GM21367 (cell line): ENCODE results near the gene BMF.

Source experiments
- ATAC-seq: cut with Tn5 transposase; IDR thresholded peaks from one replicate; pipeline ENCODE4 v1.9.1; 2021; ENCODE audit not compliant: unreplicated experiment

BMF gene

DNA sequence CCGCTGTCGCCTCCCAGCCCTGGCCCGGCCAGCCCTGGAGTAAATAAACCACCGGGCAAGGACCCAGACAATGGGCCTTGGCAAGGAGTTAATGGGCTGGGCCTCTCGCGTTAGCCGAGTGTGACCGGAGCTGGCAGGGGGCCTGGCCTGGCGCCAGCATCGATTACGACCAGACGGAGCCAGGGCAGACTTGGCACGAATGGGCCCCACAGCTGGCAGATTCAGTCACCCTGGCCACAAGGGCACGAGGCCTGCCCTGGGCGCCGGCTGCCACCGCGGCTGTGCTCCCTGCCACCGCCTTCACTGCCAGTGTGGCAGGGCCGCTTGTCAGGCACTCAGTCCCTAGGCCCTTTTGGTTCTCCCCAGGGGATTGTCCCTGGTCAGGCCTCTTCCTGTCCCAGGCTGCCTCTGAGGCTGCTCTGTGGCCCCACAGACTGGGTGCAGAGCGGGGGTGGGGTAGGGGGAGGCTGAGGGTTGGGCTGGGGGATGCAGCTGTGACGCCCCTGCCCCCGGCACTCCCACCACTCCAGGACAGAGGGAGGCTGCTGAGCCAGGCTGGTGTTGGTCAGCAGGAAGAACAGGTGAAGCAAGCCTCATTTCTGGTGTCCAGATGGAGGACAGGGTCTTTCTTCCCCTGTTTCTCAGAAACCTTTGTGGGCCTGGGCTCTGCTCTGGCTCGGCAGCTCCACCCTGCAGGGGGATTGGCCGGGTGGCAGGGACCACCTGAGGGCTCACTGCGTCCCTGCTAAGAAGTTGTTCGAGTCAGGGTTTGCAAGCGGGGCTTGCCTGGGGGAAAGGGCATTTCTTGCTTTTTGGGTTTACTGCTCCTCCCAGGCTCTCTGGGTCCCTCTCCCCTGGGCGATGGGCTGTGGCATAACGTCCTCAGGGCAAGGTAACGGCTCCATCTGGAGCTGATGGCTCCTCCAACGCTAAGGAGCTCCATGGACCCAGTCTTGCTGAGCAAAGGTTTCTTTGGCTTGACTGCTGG, 39.2 kb downstream of the BMF start:
- ATAC-seq, result peak; percentile 41

DNA sequence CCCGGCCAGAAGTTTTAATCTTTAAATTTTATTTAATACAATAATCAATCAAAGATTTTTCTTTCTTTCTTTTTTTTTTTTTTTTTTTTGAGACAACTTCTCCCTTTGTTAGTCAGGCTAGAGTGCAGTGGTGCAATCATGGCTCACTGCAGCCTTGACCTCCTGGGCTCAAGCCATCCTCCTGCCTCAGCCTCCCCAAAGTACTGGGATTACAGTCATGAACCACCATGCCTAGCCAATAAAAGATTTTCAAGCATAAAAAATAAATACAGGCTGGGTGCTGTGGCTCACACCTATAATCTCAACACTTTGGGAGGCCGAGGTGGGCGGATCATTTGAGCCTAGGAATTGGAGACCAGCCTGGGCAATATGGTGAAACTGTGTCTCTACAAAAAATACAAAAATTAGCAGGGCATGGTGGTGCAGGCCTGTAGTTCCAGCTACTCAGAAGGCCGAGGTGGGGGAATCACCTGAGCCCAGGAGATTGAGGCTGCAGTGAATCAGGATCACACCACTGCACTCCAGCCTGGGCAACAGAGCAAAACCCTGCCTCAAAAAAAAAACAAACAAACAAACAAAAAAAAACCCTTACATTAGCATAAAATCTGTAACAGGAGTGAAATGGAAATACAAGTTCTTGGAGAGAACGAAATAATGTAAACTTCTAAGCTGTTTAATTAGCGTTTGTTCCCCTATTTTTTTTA, 40.6 kb downstream of the BMF start:
- no peak for ATAC-seq

DNA sequence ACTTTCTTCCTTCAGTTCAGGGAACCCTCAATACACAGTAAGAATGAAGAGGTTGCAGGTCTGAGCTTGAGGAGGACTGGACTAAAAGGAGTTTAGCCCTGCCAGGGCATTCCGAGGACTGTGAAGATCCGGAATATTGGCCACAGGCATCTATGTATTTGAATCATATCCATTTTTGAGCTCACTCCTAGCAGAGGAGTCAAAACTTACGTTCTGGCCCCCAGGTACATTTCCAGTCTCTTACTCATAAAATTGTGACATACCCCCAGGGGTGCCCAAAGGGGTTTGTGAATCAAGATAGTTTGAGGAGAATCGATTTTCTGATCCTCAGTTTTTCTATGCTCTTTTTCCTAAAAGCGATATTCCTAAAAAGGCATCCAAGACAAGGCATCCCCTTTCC, 42.1 kb downstream of the BMF start:
- no peak for ATAC-seq

DNA sequence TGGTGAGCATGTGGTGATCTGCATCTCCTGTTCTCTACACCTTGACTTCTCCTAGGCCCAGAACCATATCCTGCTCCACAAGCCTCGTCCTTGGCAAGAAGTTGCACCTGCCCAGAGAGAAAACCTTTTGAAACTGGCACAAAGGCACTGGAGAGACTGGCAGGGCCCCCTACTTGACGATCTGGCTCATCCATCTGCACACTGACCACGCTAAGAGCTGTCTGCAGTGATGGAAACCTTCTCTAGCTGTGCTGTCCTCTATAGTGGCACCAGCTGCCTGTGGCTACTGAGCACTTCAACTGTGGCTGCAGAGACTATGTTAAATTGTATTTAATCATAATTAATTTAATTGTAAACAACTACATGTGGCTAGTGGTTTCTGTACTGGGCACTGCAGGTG, 43.5 kb downstream of the BMF start:
- no peak for ATAC-seq

DNA sequence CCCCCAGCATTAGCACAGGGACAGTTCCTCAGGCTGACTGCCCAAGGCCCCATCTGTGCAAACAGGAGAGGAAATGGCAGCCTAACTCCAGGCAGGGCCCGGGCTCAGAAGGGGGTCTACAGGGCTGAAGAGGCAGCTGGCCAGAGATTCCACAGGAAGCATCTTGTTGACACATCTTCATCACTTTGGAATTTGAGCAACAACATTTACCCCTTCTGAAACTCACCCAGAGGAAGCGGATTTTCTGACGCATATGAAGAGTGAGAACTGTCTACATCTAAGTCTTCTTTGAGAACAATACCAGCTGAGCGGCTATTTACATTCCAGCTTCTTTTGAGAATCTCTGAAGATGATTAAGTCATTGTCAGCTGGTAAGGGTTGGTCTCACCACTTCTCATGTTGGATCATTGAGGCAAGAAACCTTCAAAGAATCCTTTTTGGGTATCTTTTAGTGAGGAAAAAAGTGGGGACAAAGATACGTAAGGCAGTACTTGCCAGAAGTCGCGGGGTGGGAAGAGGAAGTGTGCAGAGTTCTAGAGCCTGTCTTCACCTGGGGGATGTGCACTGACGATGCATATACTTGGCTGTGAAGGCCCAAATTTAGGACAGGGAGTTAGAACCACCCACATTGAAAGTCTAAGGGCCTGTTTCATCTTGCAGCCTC, 44.3 kb downstream of the BMF start:
- ATAC-seq, result peak; percentile 44

DNA sequence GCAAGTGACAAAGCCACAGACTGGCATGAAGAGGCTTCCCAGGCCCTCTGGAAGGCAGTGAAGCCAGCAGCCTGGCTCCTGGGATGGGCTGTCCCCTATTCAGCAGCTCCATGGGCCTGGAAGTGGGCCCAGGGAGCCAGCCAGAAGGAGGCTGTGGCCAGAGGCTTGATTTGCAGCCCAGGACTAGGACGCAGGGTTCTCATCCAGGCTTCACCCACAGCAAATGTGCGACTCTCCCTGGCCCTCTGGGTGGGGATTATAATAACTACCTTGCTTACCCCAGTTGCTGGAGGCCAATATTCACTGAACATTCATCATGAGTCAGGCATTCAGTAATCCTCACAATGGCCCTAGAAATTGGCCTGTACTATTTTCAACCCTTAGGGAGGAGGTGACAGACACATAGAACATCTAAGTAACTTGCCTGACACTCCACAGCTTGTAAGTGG, 45.1 kb downstream of the BMF start:
- no peak for ATAC-seq

DNA sequence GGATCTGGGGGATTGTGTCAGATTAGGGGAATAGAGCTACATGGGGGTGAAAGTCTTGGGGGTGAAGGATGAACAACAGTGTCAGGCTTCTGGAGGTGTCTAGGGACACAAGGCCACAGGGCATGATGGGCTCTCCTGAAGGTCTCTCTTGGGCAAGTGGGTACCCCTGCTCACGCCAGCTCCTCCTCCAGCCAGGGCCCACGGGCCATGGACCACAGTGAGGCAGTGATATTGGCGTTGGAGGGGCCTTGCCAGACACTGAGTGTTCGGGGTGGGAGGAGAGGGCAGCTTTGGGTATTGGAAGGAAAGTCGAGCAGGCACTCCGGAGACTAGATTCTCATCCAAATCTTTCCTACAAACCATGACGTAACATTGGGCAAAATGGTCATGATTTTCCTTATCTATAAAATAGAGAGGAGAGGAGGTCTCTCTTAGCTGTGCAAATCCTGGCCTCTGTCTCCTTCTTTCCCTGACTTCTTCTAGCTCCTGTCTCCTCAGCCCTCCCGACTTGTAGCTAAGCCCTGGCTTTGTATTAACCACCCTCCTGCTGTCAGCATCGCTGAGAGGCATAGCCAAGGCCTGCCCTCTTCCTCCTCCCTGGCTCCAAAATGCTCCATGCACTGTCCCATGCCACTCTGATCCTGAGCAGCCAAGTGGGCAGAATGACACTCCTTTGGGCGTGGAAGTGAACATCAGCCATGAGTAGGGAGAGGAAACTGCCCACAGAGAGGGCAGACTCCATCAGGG, 45.7 kb downstream of the BMF start:
- no peak for ATAC-seq

DNA sequence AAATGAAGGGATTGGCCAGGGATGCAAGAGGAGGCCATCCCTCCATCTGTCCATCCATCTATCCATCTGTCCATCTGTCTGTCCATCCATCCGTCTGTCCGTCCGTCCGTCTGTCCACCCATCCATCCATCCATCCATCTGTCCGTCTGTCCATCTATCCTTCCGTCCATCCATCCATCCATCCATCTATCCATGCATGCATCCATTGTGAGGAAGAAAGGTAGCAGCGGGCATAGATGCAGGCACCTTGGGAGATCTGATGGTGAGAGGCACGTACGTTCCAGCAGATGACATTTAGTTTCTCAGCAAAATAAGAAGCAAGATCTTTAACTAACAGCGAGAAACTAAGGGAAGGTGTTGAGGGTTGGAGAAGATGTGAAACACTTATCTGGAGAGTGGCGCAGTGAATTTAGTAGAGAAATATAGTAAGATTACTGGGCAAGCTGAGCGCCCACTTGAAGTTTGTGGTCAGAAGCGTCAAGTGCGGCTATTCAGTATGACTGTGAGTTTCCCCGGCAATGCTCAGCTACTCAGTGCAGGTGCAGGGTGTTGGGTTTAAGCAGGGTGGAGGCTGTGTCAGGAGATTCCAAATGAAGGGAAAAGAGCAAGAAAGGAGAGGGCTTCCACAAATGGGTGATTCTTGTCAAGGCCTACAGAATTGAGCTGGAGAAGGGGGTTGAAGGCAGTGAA, 47.3 kb downstream of the BMF start:
- ATAC-seq, result no peak

DNA sequence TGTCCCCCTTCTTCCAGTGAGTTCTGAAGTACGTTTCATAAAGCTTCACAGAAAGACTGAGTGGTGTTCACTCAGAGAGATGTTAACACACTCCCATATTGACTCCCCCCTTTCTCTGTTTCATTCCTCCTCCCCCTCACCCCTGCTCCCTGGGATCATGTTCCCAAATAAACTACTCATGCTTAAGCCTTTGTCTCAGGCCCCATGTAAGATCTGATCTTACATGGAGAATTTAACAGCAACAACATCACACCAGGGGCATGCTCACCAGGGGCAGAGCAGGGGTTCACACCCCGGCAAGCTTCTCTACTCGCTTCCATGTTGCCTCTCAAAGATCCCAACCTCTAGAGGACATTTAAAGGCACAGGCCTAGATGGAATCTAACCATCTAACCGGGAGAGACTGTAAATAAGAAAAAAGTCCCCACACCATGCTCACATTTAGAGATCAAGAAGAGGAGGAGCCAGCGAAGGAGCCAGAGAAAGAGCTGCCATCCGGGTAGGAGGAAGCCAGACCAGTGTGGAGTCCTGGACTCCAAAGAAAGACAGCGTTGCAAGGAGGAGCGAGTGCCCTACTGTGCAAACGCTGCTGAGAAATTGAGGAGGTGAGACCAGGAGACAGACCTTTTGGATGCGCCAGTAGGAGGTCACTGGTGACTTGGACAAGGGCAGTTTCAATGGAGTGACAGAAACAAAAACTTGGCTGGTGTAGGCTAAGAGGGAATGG, 48.3 kb downstream of the BMF start:
- no peak for ATAC-seq

DNA sequence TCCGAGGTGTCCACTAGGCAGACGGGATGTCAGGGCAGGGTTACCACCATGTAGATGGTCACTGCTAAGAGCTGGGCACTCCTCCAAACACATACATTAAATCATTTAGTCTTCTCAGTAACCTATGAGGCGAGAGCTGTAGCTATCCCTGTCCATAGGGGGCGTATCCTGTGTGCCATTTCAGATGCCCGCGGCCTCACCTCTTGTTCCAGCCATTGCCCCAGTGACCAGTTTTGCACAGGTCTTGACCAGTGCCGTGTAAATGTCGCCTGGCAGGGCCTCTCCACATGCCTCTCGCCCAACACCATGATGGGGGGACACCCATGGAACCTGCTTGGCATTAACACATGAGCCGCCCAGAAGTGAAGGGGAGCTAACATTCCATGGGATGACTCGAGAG, 48.9 kb downstream of the BMF start:
- no peak for ATAC-seq

DNA sequence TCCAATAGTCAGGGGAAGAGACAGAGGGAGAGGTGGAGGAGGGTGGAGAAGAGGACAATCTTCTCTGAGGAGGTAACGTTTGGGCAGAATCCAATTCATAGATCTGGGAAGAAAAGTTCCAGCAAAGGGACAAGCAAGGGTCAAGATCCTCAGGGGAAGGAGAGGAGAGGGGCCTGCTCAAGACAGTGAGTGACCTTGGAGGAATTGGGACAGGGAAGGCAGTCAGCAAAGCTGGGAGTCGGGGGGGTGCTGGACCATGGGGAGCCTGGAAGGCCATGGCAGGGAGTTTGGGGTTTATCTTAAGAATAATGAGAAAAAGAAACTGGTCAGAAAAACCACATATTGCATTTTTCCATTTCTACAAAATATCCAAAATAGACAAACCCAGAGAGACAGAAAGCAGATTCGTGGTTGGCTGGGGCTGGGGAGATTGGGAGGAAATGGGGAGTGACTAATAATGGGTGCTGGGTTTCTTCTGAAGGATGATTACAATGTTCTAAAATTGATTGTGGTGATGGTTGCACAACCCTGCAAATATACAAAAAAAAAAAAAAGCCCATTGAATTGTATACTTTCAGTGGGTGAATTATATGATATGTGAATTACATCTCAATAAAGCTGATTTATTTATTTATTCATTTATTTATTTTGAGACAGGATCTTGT, 50.1 kb downstream of the BMF start:
- no peak for ATAC-seq

DNA sequence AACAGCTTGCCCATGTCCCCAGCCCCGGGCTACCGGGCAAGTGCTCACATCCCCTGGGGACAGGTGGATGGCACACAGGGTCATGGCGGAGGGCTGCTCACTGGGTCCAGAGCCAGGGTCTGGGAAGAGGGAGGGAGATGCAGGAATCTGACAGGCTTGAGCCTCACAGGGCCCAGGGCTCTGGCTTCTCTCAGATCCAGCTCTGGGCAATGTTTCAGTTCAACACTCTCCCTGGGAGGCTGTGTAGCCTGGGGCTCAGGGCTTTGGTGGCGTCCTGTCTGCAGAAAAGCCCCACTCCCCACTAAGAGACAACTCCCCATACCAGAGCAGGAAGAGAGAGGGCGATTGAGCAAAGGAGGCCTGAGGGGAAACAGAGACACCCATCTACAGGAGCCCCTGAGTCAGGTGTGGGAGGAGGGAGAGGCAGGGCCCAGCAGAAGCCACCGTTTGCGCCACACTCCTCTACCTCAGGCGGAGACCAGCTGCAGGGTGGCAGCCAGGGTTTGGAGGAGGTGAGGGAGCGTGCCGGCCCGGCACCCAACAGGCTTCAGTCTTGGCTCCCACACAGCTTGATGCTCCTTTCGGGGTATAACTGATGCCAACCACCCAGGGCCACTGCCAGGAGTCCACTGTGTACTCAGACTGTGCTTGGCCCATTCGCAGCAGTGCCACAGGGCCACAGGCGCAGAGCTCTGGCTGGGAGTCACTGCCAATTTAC, 52.9 kb downstream of the BMF start:
- no peak for ATAC-seq

DNA sequence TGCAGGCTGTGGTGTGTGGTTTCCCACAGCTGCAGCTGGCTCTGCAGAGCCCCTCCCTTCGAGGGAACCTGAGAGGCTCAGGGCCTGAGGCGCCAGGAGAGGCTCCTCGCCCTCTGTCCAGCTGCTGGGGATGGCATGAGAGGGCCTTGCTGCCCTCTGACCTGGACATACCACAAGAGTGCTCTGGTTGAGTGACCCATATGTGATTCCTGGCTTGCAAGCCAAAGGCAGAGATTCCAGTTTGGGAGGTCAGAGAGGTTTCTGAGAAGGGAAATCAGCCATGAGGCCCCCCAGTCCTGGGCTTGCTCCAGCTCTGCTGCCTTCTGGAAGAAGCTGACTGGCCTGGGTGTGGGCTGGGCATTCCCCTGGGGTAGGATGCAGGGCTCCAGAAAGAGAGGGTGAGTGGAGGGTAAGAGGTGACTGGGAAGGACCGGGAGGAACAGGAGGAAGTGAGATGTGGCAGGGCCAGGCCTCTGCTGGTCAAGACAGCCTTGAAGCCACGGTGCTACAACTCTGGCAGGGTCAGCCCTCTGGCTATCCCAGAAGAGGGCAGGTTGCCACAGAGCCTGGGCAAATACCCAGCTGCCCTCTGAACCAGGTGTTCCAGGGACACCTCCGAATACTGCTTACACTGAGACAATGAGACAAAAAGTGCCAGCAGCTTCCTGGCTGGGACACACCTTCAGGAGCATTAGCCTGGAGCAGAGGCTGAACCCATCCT, 53.7 kb downstream of the BMF start:
- ATAC-seq, result peak; percentile 58

DNA sequence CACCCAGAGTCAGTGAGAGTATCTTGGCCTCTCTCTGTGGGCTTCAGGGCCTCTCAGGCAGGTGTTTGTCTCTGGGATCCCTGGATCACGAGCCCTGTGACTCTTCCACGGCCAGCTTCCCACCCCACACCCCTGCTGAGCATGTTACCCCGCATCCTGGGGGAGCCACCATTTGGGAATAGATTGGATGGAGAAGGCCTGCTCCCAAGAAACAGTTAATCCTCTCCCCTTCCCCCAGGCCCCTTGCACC, 54.1 kb downstream of the BMF start:
- peak; percentile 40 for ATAC-seq

DNA sequence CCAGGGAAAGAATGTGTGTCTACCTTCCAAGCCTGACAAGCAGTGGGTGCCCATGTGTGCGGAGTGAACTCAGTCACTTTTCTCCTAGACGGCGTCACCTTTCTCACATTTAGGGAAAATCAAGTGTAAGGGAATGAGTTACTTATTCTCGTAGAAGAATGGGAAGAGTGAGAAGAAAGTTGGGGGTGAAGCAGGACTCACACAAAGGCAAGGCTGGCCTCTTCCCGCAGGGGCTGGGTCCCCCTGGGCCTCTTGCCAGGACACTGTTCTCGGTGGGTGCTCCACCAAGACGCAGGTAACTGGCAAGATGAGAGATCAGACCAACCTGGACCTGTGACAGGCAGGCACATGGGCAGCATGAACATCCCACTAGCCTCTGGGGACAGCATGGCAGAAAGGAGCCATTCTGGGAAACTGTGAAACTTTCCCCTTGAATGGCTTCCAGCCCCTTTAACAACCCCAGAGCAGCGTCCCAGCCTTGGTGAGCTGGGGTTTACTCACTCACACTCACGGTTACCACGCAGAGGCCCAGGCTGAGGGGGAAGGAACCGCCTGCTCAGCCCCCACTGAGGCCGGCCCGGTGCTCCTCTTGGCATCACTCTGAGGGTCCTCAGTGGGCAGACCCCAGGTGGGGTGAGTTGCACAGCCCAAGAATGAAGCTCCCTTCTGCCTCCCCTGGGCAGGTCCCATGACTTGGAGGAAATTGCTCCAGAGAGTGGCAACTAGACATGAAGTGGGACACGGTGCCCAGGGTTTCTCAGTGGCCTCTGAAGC, 54.7 kb downstream of the BMF start:
- peak; percentile 24 for ATAC-seq

DNA sequence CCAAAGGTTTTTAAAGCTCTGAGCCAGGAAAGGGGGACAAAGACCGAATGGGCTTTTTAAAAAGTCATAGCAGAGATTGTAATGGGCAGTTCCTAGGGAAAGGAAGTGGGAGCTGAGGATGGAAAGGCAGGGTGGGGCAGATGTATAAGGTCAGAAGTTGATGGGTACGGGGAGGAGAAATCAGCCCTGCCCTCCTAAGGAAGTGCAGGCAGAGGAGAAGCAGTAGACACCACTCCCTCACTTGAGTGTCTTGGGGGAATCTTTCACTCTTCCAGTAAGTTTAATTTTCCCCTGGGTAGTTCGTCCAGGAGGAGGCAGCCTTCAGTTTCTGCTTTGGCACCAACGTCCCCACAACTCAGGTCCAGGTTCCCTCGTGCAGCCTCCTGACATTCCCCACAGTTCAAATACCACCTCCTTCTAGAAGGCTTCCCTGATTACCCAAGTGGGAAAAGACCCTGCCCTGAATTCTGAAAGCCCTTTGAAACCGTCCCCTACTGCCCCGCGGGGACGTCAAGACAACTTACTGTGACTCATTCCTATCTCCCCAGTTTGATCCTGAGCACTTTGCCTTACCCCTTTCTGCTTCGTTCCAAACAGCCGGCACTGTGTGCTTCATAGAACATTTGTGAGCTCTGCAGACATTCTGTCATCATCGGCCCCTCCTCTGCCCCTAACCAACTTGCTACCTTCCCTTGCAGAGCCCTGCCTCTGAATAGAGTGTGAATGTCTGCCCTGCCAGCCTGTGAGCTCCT, 55.4 kb downstream of the BMF start:
- ATAC-seq, result no peak

DNA sequence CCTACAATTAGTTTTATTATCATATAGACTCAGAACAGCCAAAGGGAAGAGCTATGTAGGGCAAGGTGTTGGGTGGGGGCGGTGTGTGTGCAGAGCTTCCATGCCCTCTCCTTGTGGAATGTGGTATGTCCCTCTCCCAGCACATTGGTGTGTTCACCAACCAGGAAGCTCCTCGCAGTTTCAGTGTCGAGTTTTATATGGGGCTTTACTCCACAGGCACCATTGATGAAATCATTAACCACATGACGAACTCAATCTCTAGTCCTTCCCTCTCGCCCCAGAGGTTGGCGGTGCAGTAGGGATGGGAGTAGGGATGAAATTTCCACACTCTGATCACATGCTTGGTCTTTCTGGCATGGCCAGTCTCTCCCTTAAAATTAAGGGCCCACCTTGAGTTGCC, 56.1 kb downstream of the BMF start:
- no peak for ATAC-seq
